ENCODE results near the gene GSG1L2. TPM values are rescaled to one million over a fixed set of nuclear protein-coding genes. Genes with fewer than 3 reads are reported as not detected.

The GSG1L2 gene
- total and polyA plus RNA-seq, 2 donors (not counting 3 experiments of a cell fraction or from before 2014, with no cell fraction given): not detected

DNA sequence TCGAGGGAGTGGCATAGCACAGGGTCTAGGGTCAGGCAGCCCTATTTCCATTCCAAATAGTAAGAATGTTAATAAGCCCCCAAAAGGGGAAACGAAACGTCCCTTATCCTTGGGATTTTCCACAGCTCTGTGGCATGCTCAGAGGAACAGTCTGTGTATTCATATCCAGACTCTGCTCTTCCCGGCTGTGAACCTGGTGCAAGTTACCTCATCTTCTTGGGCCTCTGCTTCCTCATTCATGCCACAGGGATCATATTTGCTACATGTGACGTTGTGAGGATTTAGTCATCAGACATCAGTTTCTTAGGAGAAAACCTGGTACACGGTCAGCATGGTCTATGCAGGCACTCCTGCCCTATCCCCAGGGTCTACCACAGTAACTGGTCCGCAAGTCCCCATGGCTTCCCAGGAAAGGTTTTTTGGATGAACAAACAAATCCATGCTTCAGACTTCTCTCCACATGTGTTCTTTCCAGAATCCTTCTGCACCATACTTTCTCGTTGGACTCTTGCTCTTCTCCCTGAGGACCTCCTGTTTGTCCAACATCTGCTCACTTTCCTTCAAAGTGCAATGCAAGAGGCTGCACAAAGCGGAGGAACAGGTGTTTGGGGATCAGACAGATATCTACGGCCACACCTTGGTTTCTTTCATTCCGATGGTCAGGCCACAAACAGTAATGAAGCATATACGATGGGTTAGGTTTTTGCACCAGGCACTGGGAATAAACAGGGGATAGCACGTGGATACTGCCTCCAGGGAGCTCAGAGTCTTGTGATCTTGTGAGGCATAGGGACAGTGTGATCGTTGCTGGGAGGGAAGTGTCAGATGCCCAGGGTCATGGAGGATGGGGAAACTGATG, 21.5 kb upstream of the GSG1L2 start:
- no peaks in the 10 kb centered on the region for H3K79me2 ChIP-seq (ENCODE audit: control insufficient read depth, insufficient read depth, low read length)
- H4K20me1 ChIP-seq (replicated peaks; ENCODE audit: control insufficient read depth, extremely low read depth, insufficient read depth, low read length): no peaks in the 10 kb centered on the region
- no peaks in the 10 kb centered on the region for H3K36me3 ChIP-seq (ENCODE audit: control insufficient read depth in 2 of 2, extremely low read depth in 1 of 2, insufficient read depth in 2 of 2, low read length in 2 of 2)
- no peak for TF ChIP-seq JUN (IDR thresholded peaks at IDR 0.05; ENCODE audit: borderline replicate concordance, insufficient read depth, insufficient read length, low read depth)
- TF ChIP-seq MYC (IDR thresholded peaks at IDR 0.05; ENCODE audit: low read depth, low read length): no peak
- no peak for TF ChIP-seq POLR2A (IDR thresholded peaks at IDR 0.05; ENCODE audit: low read depth, low read length)
- TF ChIP-seq, protein P1, sequence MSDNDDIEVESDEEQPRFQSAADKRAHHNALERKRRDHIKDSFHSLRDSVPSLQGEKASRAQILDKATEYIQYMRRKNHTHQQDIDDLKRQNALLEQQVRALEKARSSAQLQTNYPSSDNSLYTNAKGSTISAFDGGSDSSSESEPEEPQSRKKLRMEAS (IDR thresholded peaks at IDR 0.05; ENCODE audit: insufficient read depth, insufficient read length): no peak
- no peak for TF ChIP-seq GATA2 (IDR thresholded peaks at IDR 0.05; ENCODE audit: insufficient read depth, insufficient read length, low read depth, low read length)
- TF ChIP-seq FOS (IDR thresholded peaks at IDR 0.05; ENCODE audit: borderline replicate concordance, insufficient read depth, low read length): no peak
- no peak for TF ChIP-seq POLR2AphosphoS5 (IDR thresholded peaks at IDR 0.05; ENCODE audit: insufficient read depth, low read depth, low read length)
- TF ChIP-seq, protein P2, sequence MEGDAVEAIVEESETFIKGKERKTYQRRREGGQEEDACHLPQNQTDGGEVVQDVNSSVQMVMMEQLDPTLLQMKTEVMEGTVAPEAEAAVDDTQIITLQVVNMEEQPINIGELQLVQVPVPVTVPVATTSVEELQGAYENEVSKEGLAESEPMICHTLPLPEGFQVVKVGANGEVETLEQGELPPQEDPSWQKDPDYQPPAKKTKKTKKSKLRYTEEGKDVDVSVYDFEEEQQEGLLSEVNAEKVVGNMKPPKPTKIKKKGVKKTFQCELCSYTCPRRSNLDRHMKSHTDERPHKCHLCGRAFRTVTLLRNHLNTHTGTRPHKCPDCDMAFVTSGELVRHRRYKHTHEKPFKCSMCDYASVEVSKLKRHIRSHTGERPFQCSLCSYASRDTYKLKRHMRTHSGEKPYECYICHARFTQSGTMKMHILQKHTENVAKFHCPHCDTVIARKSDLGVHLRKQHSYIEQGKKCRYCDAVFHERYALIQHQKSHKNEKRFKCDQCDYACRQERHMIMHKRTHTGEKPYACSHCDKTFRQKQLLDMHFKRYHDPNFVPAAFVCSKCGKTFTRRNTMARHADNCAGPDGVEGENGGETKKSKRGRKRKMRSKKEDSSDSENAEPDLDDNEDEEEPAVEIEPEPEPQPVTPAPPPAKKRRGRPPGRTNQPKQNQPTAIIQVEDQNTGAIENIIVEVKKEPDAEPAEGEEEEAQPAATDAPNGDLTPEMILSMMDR (IDR thresholded peaks at IDR 0.05; ENCODE audit: extremely low read depth in 1 of 2, insufficient read depth in 1 of 2, low read depth in 1 of 2, low read length in 2 of 2): no peak
- no peak for TF ChIP-seq EZH2 (IDR thresholded peaks at IDR 0.05; ENCODE audit: borderline replicate concordance, low read depth, low read length, severe bottlenecking)
- intact Hi-C loops (cut with micrococcal nuclease) (loop anchor here (2.0 kb wide), 1 partner anchor 23 kb away; no protein-coding TSS in a partner anchor), dilution Hi-C loops (cut with MboI; ENCODE audit: extremely low pct_ligation_motif_present, low sequenced_read_pairs) (no loop called here)
- H3K4me2 ChIP-seq (ENCODE audit: insufficient read depth, low read length): no peak overlapping the region
- ChIA-PET CTCF (no interaction called here), POLR2A (no interaction called here)
- no peak overlapping the region for H3K27ac ChIP-seq (ENCODE audit: insufficient read depth, low read depth, low read length)
- H2AFZ ChIP-seq (ENCODE audit: low read depth, low read length): no peak overlapping the region
- no TSS peak for BruUV-seq (replicated peaks)
- H3K9ac ChIP-seq (replicated peaks; ENCODE audit: extremely low read depth, insufficient read depth, low read length): no peak overlapping the region
- FAIRE-seq (no peak), DNase-seq (ENCODE audit: low read depth, low spot score) (no peak)
- H3K9me3 ChIP-seq (replicated peaks; ENCODE audit: control insufficient read depth, insufficient read depth, low read length): peaks cover 6% of the 10 kb centered on the region
- no peaks in the 10 kb centered on the region for H3K9me1 ChIP-seq (replicated peaks; ENCODE audit: control insufficient read depth, extremely low read depth, insufficient read depth, low read length)
- no peaks in the 10 kb centered on the region for H3K4me1 ChIP-seq (ENCODE audit: control insufficient read depth, extremely low read depth, insufficient read depth, low read length)
- no peaks in the 10 kb centered on the region for H3K27me3 ChIP-seq (ENCODE audit: control insufficient read depth in 2 of 2, insufficient read depth in 2 of 2, low read length in 2 of 2)
- no peak overlapping the region for H3K4me3 ChIP-seq (replicated peaks in 1 of 3; ENCODE audit: insufficient read depth in 1 of 3, low read depth in 1 of 3, low read length in 3 of 3)
